Measurements from ENCODE around the gene DCAF10. TPM values are rescaled to one million over a fixed set of nuclear protein-coding genes. Genes with fewer than 3 reads are reported as not detected.

Gene DCAF10
- total RNA-seq, 1 experiment from 2014 or later: 13.5 TPM

DNA sequence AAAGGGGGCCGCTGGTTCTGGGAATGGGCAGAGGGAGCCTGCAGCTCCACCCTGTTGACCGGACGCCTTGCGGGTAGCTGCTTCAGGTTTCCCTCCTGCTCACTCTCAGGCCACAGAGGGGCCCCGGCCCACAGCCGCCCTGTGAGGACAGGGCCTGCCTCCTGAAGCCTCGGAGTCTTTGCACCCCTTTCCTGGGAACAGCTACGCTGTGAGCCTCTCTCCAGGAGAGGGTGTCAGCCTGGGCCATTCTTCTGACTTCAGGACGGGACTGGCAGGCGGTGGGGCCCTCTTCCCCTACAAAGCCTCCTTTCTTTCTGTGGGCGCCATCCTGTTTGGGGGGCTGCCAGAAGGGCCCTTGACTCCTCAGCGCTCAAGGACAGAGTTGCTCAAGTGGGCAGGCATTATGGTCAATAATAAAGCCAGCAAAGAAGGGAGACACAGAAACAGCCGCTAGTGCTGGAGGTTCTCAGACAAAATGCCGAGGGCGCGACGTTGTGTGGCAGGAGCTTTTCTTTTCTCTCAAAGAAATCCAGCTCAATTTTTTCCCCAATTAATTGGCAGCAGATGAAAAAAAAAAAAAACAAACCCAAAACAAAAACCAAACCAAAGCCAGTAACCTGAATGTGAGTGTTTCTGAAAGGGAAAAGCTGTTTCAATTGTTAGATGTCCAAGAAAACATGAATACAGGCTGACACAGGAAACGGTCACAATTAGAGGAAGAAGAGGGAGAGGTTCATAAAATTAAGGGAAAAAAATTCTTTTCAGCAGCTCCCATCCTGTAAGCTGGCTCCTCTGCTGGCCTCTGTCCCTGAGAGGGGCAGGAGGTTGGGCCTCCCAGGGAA, 116.1 kb downstream of the DCAF10 start:
- H3K4me1 Mint-ChIP-seq (ENCODE audit: low read depth, unreplicated experiment): peaks cover 7% of the 10 kb centered on the region
- Histone ChIP-seq H3K9me3 (no peaks in the 10 kb centered on the region), H3K27me3 (replicated peaks; ENCODE audit: control insufficient read depth, insufficient read depth, low read length) (no peaks in the 10 kb centered on the region), H3K36me3 (ENCODE audit: control insufficient read depth, insufficient read depth, low read length) (no peaks in the 10 kb centered on the region), H3K4me3 (ENCODE audit: low read depth, low read length) (no peak overlapping the region), H3K4me1 (0 out of 2 replicates have a peak, but pooled peaks cover 3% of the 10 kb centered on the region)
- H3K9me3 Mint-ChIP-seq (ENCODE audit: unreplicated experiment): no peaks in the 10 kb centered on the region
- POLR2A ChIA-PET: interaction anchor here (0.7 kb wide), 1 partner anchor 107 kb away, joined by 7 read pairs; no protein-coding TSS in a partner anchor
- peaks cover 29% of the 10 kb centered on the region for H3K36me3 Mint-ChIP-seq (ENCODE audit: insufficient read depth, unreplicated experiment)
- no peak overlapping the region for H3K27ac Mint-ChIP-seq (ENCODE audit: unreplicated experiment)
- TF ChIP-seq, protein P1, sequence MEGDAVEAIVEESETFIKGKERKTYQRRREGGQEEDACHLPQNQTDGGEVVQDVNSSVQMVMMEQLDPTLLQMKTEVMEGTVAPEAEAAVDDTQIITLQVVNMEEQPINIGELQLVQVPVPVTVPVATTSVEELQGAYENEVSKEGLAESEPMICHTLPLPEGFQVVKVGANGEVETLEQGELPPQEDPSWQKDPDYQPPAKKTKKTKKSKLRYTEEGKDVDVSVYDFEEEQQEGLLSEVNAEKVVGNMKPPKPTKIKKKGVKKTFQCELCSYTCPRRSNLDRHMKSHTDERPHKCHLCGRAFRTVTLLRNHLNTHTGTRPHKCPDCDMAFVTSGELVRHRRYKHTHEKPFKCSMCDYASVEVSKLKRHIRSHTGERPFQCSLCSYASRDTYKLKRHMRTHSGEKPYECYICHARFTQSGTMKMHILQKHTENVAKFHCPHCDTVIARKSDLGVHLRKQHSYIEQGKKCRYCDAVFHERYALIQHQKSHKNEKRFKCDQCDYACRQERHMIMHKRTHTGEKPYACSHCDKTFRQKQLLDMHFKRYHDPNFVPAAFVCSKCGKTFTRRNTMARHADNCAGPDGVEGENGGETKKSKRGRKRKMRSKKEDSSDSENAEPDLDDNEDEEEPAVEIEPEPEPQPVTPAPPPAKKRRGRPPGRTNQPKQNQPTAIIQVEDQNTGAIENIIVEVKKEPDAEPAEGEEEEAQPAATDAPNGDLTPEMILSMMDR (IDR thresholded peaks at IDR 0.05; ENCODE audit: insufficient read depth in 1 of 2, low read depth in 1 of 2, low read length in 1 of 2, severe bottlenecking in 1 of 2, unreplicated experiment in 1 of 2): no peak
- BruUV-seq (replicated peaks): no TSS peak
- intact Hi-C loops (cut with micrococcal nuclease; ENCODE audit: unreplicated experiment): no loop called here
- H3K27me3 Mint-ChIP-seq (ENCODE audit: insufficient read depth, unreplicated experiment): no peaks in the 10 kb centered on the region
- CTCF ChIA-PET: no interaction called here
- H3K4me3 Mint-ChIP-seq (ENCODE audit: unreplicated experiment): no peak overlapping the region
- DNase-seq: no peak

Other genes starting within 250 kb of the DCAF10 start
- gene FBXO10, start 224.4 kb upstream of the DCAF10 start, total RNA-seq (2022): 6.9 and 8.1 TPM in 2 replicates
- 185 and 201 TPM in 2 replicates for gene TOMM5, start 208.2 kb upstream of the DCAF10 start, total RNA-seq (2022)
- gene FRMPD1, start 149.8 kb upstream of the DCAF10 start, total RNA-seq (2022): not detected in 2 replicates
- 7.8 and 10.0 TPM in 2 replicates for gene TRMT10B, start 47.0 kb upstream of the DCAF10 start, total RNA-seq (2022)
- gene EXOSC3, start 15.7 kb upstream of the DCAF10 start, total RNA-seq (2022): 60.3 and 70.6 TPM in 2 replicates
- 29.1 and 29.3 TPM in 2 replicates for gene SLC25A51, start 103.3 kb downstream of the DCAF10 start, total RNA-seq (2022)